ENCODE results near the gene POGLUT3. TPM values are rescaled to one million over a fixed set of nuclear protein-coding genes. Genes with fewer than 3 reads are reported as not detected.

Gene POGLUT3
- total RNA-seq, 1 donor from 2014 or later = 27.3 TPM

- TF ChIP-seq CTCF (IDR thresholded peaks at IDR 0.05) = no peak
- TF ChIP-seq EZH2phosphoT487 (IDR thresholded peaks at IDR 0.05) = no peak
- no peak for TF ChIP-seq EZH2 (IDR thresholded peaks at IDR 0.05)
- H3K79me2 ChIP-seq (ENCODE audit: low read depth) = no peaks in the 10 kb centered on the region
- H3K27me3 Mint-ChIP-seq (ENCODE audit: insufficient read depth, low read depth) = no peaks in the 10 kb centered on the region
- H3K9me3 Mint-ChIP-seq = peaks cover 2% of the 10 kb centered on the region
- no peak overlapping the region for H3K9ac ChIP-seq
- no peak overlapping the region for H3K27ac ChIP-seq
- no peaks in the 10 kb centered on the region for H3K27me3 ChIP-seq
- no peak overlapping the region for H3K4me3 ChIP-seq
- no peaks in the 10 kb centered on the region for H3K36me3 ChIP-seq
- H3K27ac Mint-ChIP-seq = no peak overlapping the region
- no peak overlapping the region for H3K4me2 ChIP-seq
- H3K4me1 Mint-ChIP-seq = peaks cover 10% of the 10 kb centered on the region
- no peaks in the 10 kb centered on the region for H3K4me1 ChIP-seq
- no peak overlapping the region for H3K4me3 Mint-ChIP-seq
- H4K20me1 ChIP-seq (ENCODE audit: low read depth) = no peaks in the 10 kb centered on the region
- no peaks in the 10 kb centered on the region for H3F3A ChIP-seq (ENCODE audit: low read depth)
- no peak for DNase-seq (ENCODE audit: low spot score)
- no peaks in the 10 kb centered on the region for H3K36me3 Mint-ChIP-seq
- H2AFZ ChIP-seq (replicated peaks) = no peak overlapping the region
- no peaks in the 10 kb centered on the region for H3K9me3 ChIP-seq (ENCODE audit: low read depth)
Observed at GRCh38 chr11:108522318-108522717, 24.1 kb upstream of the POGLUT3 start.

- Histone ChIP-seq H4K20me1 (ENCODE audit: low read depth) (no peaks in the 10 kb centered on the region), H3K9ac (no peak overlapping the region), H2AFZ (replicated peaks) (peak overlapping the region; percentile 1), H3K4me1 (no peaks in the 10 kb centered on the region), H3K27me3 (no peaks in the 10 kb centered on the region), H3K27ac (no peak overlapping the region), H3K36me3 (no peaks in the 10 kb centered on the region), H3K79me2 (ENCODE audit: low read depth) (no peaks in the 10 kb centered on the region), H3K4me2 (no peak overlapping the region), H3K4me3 (no peak overlapping the region), H3K9me3 (ENCODE audit: low read depth) (no peaks in the 10 kb centered on the region), H3F3A (ENCODE audit: low read depth) (no peaks in the 10 kb centered on the region)
- Mint-ChIP-seq H3K4me1 (peaks cover 2% of the 10 kb centered on the region), H3K27ac (no peak overlapping the region), H3K36me3 (peaks cover 4% of the 10 kb centered on the region), H3K27me3 (ENCODE audit: insufficient read depth, low read depth) (no peaks in the 10 kb centered on the region), H3K9me3 (no peaks in the 10 kb centered on the region), H3K4me3 (no peak overlapping the region)
- TF ChIP-seq EZH2 (IDR thresholded peaks at IDR 0.05) (no peak), CTCF (IDR thresholded peaks at IDR 0.05) (no peak), EZH2phosphoT487 (IDR thresholded peaks at IDR 0.05) (no peak)
- no peak for DNase-seq (ENCODE audit: low spot score)
Observed at GRCh38 chr11:108518581-108518980, 20.4 kb upstream of the POGLUT3 start.

GRCh38 chr11:108516125-108516524, 17.9 kb upstream of the POGLUT3 start:
- no peaks in the 10 kb centered on the region for H3K4me1 Mint-ChIP-seq
- no peaks in the 10 kb centered on the region for H3K79me2 ChIP-seq (ENCODE audit: low read depth)
- H3K4me3 Mint-ChIP-seq = no peak overlapping the region
- no peak overlapping the region for H3K4me3 ChIP-seq
- no peaks in the 10 kb centered on the region for H3K9me3 ChIP-seq (ENCODE audit: low read depth)
- H3K27ac Mint-ChIP-seq = no peak overlapping the region
- H4K20me1 ChIP-seq (ENCODE audit: low read depth) = no peaks in the 10 kb centered on the region
- H2AFZ ChIP-seq (replicated peaks) = no peak overlapping the region
- H3K27ac ChIP-seq = no peak overlapping the region
- no peaks in the 10 kb centered on the region for H3K36me3 ChIP-seq
- TF ChIP-seq EZH2phosphoT487 (IDR thresholded peaks at IDR 0.05) (no peak), CTCF (IDR thresholded peaks at IDR 0.05) (no peak), EZH2 (IDR thresholded peaks at IDR 0.05) (no peak)
- no peaks in the 10 kb centered on the region for H3K4me1 ChIP-seq
- no peaks in the 10 kb centered on the region for H3K9me3 Mint-ChIP-seq
- no peaks in the 10 kb centered on the region for H3K27me3 Mint-ChIP-seq (ENCODE audit: insufficient read depth, low read depth)
- no peak overlapping the region for H3K9ac ChIP-seq
- no peak for DNase-seq (ENCODE audit: low spot score)
- no peak overlapping the region for H3K4me2 ChIP-seq
- no peaks in the 10 kb centered on the region for H3K27me3 ChIP-seq
- H3K36me3 Mint-ChIP-seq = peaks cover 4% of the 10 kb centered on the region
- no peaks in the 10 kb centered on the region for H3F3A ChIP-seq (ENCODE audit: low read depth)

All from neural progenitor cell (in vitro differentiated cells).